HepG2 (cell line): ENCODE data around the gene PATL1. TPM values are rescaled to one million over a fixed set of nuclear protein-coding genes. Genes with fewer than 3 reads are reported as not detected.

Experiments used
- EED ChIP-seq: sonication (generic); formaldehyde crosslinking; IDR thresholded peaks from 2 replicates; pipeline ENCODE4 v1.5.0; 2020; ENCODE audit warnings: mild to moderate bottlenecking, missing genetic modification reagents
- JDP2 ChIP-seq: sonication (generic); formaldehyde crosslinking; IDR thresholded peaks from 2 replicates; pipeline ENCODE4 v1.8.1; 2022; ENCODE audit warnings: missing genetic modification reagents, borderline replicate concordance
- MAZ ChIP-seq, 2 experiments: sonication (generic) in 1 of 2; formaldehyde crosslinking in 1 of 2; IDR thresholded peaks; 2 replicates each; pipeline versions ENCODE4 v1.5.0 to v1.6.1; 2012 to 2020; ENCODE audit warnings: low read depth in 2 of 2, mild to moderate bottlenecking in 2 of 2, borderline replicate concordance in 1 of 2, improper control_type of control experiment in 1 of 2, low read length in 1 of 2, missing genetic modification reagents in 1 of 2, moderate library complexity in 1 of 2
- NCOR1 ChIP-seq: fragments of 200-600 bp; sonication (generic); IDR thresholded peaks from 2 replicates; pipeline ENCODE4 v1.7.0; 2017; ENCODE audit warnings: antibody characterized with exemption, low read length, borderline replicate concordance
- RARA ChIP-seq: IDR thresholded peaks from 2 replicates; pipeline ENCODE4 v1.6.1; 2016; ENCODE audit warnings: missing genetic modification reagents, missing compliant biosample characterization
- SIN3A ChIP-seq: IDR thresholded peaks from 2 replicates; pipeline ENCODE4 v1.6.1; 2011; ENCODE audit warnings: low read depth, mild to moderate bottlenecking, control low read depth, low read length, borderline replicate concordance
- SIN3B ChIP-seq: fragments of 150-350 bp; IDR thresholded peaks from 2 replicates; pipeline ENCODE4 v1.6.1; 2014; ENCODE audit warnings: low read length
- SRSF1 ChIP-seq: fragments of 200-400 bp; formaldehyde crosslinking; optimal IDR thresholded peaks from 2 replicates; pipeline ENCODE3; 2017; ENCODE audit warnings: mild to moderate bottlenecking, low read depth, low read length, moderate library complexity
- TAF1 ChIP-seq: sonication (generic); formaldehyde crosslinking; IDR thresholded peaks from 2 replicates; pipeline ENCODE4 v1.4.0; 2020; ENCODE audit warnings: missing genetic modification reagents
- TCF12 ChIP-seq, 2 experiments: fragments of 450-650 bp in 1 of 2; sonication (generic) in 1 of 2; formaldehyde crosslinking in 1 of 2; IDR thresholded peaks; 2 replicates each; pipeline versions ENCODE4 v1.6.1 to v1.8.0; 2017 to 2022; ENCODE audit warnings: antibody characterized with exemption in 1 of 2, mild to moderate bottlenecking in 1 of 2, missing genetic modification reagents in 1 of 2, moderate library complexity in 1 of 2
- YY1 ChIP-seq: IDR thresholded peaks from 2 replicates; pipeline ENCODE4 v1.6.1; 2011; ENCODE audit warnings: low read length, low read depth, moderate library complexity, mild to moderate bottlenecking; ENCODE audit not compliant: insufficient read depth, insufficient replicate concordance
- ZFP82 ChIP-seq: sonication (generic); formaldehyde crosslinking; IDR thresholded peaks from 2 replicates; pipeline ENCODE4 v1.5.1; 2020; ENCODE audit warnings: mild to moderate bottlenecking, missing genetic modification reagents, borderline replicate concordance
- ZFX ChIP-seq: sonication (generic); formaldehyde crosslinking; IDR thresholded peaks from 2 replicates; pipeline ENCODE4 v1.4.0; 2020; ENCODE audit warnings: mild to moderate bottlenecking, low read depth, missing genetic modification reagents, moderate library complexity
- ZNF10 ChIP-seq: sonication (generic); formaldehyde crosslinking; IDR thresholded peaks from 2 replicates; pipeline ENCODE4 v1.4.0; 2020; ENCODE audit warnings: mild to moderate bottlenecking, low read depth, missing genetic modification reagents, borderline replicate concordance
- ZNF101 ChIP-seq: sonication (generic); formaldehyde crosslinking; IDR thresholded peaks from 2 replicates; pipeline ENCODE4 v1.4.0; 2020; ENCODE audit warnings: mild to moderate bottlenecking, low read depth, missing genetic modification reagents, borderline replicate concordance
- ZNF776 ChIP-seq: sonication (generic); formaldehyde crosslinking; IDR thresholded peaks from 2 replicates; pipeline ENCODE4 v1.4.0; 2020; ENCODE audit warnings: mild to moderate bottlenecking, missing genetic modification reagents
- ZSCAN21 ChIP-seq: sonication (generic); formaldehyde crosslinking; IDR thresholded peaks from 2 replicates; pipeline ENCODE4 v1.8.0; 2022; ENCODE audit warnings: mild to moderate bottlenecking, missing genetic modification reagents, moderate library complexity, borderline replicate concordance
- polyA plus RNA-seq, 8 experiments: library from polyadenylated mRNA; depleted of rRNA in 3 of 8; stranded (reverse) in 7 of 8; unstranded in 1 of 8; fragments of >200 nt; fragmentation: Illumina TruSeq in 4 of 8; extraction: Trizol in 4 of 8; gene quantifications; 2 replicates each; pipeline versions ENCODE4 v1.2.1 to v1.2.3, GENCODE V29; 2011 to 2016; ENCODE audit warnings: low read depth in 4 of 8, missing spikeins in 1 of 8, mixed read lengths in 1 of 8; ENCODE audit not compliant: insufficient read depth in 1 of 8
- total RNA-seq, 5 experiments: library from RNA; depleted of rRNA; stranded (reverse); fragments of >200 nt; fragmentation: Illumina TruSeq; extraction: Trizol; gene quantifications; 2 replicates each; pipeline ENCODE4 v1.2.3, GENCODE V29; 2016; ENCODE audit warnings: low read depth in 1 of 5
- TF ChIP-seq, protein P1 (sequence below): sonication (generic); formaldehyde crosslinking; IDR thresholded peaks from 2 replicates; pipeline ENCODE4 v1.4.0; 2020; ENCODE audit warnings: missing genetic modification reagents
- TF ChIP-seq, protein P2 (sequence below): sonication (generic); formaldehyde crosslinking; IDR thresholded peaks from 2 replicates; pipeline ENCODE4 v1.4.0; 2020; ENCODE audit warnings: missing genetic modification reagents, borderline replicate concordance

Gene PATL1
- total and polyA plus RNA-seq, 2 of the 13 experiments (the other 11 are each of a cell fraction or from before 2014, with no cell fraction given), result 12.9 to 26.8 TPM

DNA sequence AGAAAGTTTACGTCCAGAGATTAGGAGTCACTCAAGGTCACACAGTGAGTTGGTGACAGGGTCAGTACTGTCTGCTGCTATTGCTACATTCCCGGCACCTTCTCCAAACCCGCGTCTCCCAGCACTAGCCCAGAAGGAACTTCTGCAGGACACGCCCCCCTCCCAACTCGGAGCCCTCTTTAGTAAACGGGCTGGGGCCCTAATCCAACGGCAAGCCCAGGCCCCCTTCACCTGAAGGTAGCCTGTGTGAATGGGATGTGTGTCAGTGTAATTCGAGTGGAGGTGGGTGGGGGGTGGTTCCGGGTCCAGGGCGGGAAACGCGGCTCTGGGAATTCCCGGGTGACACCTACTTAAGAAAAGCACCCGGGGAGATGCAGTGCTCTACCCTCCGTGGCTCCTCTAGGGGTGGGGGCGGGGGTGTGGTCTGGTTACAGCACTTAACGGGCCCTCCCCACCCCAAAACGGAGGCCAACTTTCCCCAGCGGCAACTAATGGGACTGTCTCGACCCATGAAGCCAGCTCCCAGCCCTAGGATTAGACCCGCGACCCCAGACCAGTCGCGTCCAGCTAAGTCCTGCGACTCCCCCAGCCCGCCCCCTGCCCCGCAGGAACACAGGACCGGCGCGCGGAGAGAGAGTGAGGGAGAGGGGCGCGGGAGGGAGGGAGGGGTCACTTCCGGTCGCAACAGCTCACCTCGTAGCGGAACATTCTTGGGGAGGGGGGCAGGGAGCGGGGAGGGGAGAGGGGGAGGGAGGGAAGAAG, 468 bp downstream of the PATL1 start (continued):
- TF ChIP-seq, protein P1, sequence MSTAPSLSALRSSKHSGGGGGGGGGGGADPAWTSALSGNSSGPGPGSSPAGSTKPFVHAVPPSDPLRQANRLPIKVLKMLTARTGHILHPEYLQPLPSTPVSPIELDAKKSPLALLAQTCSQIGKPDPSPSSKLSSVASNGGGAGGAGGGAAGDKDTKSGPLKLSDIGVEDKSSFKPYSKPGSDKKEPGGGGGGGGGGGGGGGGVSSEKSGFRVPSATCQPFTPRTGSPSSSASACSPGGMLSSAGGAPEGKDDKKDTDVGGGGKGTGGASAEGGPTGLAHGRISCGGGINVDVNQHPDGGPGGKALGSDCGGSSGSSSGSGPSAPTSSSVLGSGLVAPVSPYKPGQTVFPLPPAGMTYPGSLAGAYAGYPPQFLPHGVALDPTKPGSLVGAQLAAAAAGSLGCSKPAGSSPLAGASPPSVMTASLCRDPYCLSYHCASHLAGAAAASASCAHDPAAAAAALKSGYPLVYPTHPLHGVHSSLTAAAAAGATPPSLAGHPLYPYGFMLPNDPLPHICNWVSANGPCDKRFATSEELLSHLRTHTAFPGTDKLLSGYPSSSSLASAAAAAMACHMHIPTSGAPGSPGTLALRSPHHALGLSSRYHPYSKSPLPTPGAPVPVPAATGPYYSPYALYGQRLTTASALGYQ (CRISPR knock-in tag), result no peak
- TF ChIP-seq ZNF101 (CRISPR knock-in tag), result no peak
- TF ChIP-seq ZNF776, result no peak
- TF ChIP-seq ZFX (CRISPR knock-in tag), result peak; percentile 24; the same call in 1 of the 2 replicates
- TF ChIP-seq SRSF1, result peak; percentile 60
- TF ChIP-seq EED (CRISPR knock-in tag), result peak; percentile 77; the same call in 1 of the 2 replicates
- TF ChIP-seq NCOR1, result 0 out of 2 replicates have a peak, but pooled peaks have one; percentile 25
- TF ChIP-seq JDP2 (CRISPR knock-in tag), result no peak
- 0 out of 2 replicates have a peak, but pooled peaks have one; percentile 33 for TF ChIP-seq ZSCAN21
- TF ChIP-seq, protein P2, sequence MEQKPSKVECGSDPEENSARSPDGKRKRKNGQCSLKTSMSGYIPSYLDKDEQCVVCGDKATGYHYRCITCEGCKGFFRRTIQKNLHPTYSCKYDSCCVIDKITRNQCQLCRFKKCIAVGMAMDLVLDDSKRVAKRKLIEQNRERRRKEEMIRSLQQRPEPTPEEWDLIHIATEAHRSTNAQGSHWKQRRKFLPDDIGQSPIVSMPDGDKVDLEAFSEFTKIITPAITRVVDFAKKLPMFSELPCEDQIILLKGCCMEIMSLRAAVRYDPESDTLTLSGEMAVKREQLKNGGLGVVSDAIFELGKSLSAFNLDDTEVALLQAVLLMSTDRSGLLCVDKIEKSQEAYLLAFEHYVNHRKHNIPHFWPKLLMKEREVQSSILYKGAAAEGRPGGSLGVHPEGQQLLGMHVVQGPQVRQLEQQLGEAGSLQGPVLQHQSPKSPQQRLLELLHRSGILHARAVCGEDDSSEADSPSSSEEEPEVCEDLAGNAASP (CRISPR knock-in tag), result peak; percentile 83; the same call in 1 of the 2 replicates
- peak; percentile 66; the same call in 1 of the 2 replicates for TF ChIP-seq SIN3A
- TF ChIP-seq YY1, result no peak
- no peak for TF ChIP-seq ZNF10 (CRISPR knock-in tag)
- TF ChIP-seq TAF1 (CRISPR knock-in tag), result peak; percentile 3; the same call in 1 of the 2 replicates
- 0 out of 2 replicates have a peak, but pooled peaks have one; percentile 12 for TF ChIP-seq SIN3B
- no peak; the same call in 1 of the 2 replicates for TF ChIP-seq MAZ (IDR thresholded peaks at IDR 0.05; ENCODE audit: borderline replicate concordance, low read depth, low read length)
- peak; percentile 3; the same call in 1 of the 2 replicates for TF ChIP-seq MAZ (CRISPR knock-in tag; IDR thresholded peaks at IDR 0.05; ENCODE audit: low read depth)
- TF ChIP-seq RARA, result peak; percentile 64
- TF ChIP-seq TCF12 (IDR thresholded peaks at IDR 0.05), result no peak
- TF ChIP-seq TCF12 (CRISPR knock-in tag; IDR thresholded peaks at IDR 0.05), result no peak
- no peak for TF ChIP-seq ZFP82 (CRISPR knock-in tag)
